Endothelial cell (in vitro differentiated cells): ENCODE data around the gene CCNF. TPM values are rescaled to one million over a fixed set of nuclear protein-coding genes. Genes with fewer than 3 reads are reported as not detected.

Experiments
- DNase-seq: peaks from one replicate; pipeline ENCODE4 v3.0.0; 2021; ENCODE audit warnings: low spot score
- H3K27ac Mint-ChIP-seq: one replicate; pipeline ENCODE4 v1.8.0; 2021; ENCODE audit warnings: mixed read lengths, inconsistent platforms; ENCODE audit not compliant: unreplicated experiment
- H3K27me3 Mint-ChIP-seq: one replicate; pipeline ENCODE4 v1.8.0; 2021; ENCODE audit warnings: mild to moderate bottlenecking, moderate library complexity, mixed read lengths, inconsistent platforms; ENCODE audit not compliant: unreplicated experiment
- H3K36me3 Mint-ChIP-seq: one replicate; pipeline ENCODE4 v1.8.0; 2021; ENCODE audit warnings: mild to moderate bottlenecking, low read depth, mixed read lengths, inconsistent platforms; ENCODE audit not compliant: unreplicated experiment
- H3K4me1 Mint-ChIP-seq: one replicate; pipeline ENCODE4 v1.8.0; 2021; ENCODE audit warnings: mild to moderate bottlenecking, mixed read lengths, inconsistent platforms; ENCODE audit not compliant: unreplicated experiment
- H3K4me3 Mint-ChIP-seq: one replicate; pipeline ENCODE4 v1.8.0; 2021; ENCODE audit warnings: mild to moderate bottlenecking, mixed read lengths, inconsistent platforms; ENCODE audit not compliant: unreplicated experiment
- H3K9me3 Mint-ChIP-seq: one replicate; pipeline ENCODE4 v1.8.0; 2021; ENCODE audit warnings: mixed read lengths, inconsistent platforms; ENCODE audit not compliant: unreplicated experiment
- CTCF ChIP-seq: fragments of 200-600 bp; sonication (generic); IDR thresholded peaks from one replicate; pipeline ENCODE4 v1.5.0; 2021; ENCODE audit warnings: antibody characterized with exemption; ENCODE audit not compliant: unreplicated experiment
- total RNA-seq: library from RNA; stranded (reverse); fragmentation: NEBNext Ultra II Directional; extraction: Animal tissue kit (Norgen Biotek cat#: 25700); gene quantifications from one replicate; pipeline ENCODE4 v1.2.1, GENCODE V29; 2021; ENCODE audit not compliant: unreplicated experiment

CCNF gene
- total RNA-seq, 1 donor from 2014 or later = 30.2 TPM

- Mint-ChIP-seq H3K4me1 (peaks cover 7% of the 10 kb centered on the region), H3K27me3 (peaks cover 32% of the 10 kb centered on the region), H3K9me3 (no peaks in the 10 kb centered on the region), H3K4me3 (no peak overlapping the region), H3K36me3 (no peaks in the 10 kb centered on the region), H3K27ac (no peak overlapping the region)
- DNase-seq = no peak
- TF ChIP-seq CTCF = no peak
These were observed 42.6 kb downstream of the CCNF start for GRCh38 chr16:2471653-2472487.

DNA sequence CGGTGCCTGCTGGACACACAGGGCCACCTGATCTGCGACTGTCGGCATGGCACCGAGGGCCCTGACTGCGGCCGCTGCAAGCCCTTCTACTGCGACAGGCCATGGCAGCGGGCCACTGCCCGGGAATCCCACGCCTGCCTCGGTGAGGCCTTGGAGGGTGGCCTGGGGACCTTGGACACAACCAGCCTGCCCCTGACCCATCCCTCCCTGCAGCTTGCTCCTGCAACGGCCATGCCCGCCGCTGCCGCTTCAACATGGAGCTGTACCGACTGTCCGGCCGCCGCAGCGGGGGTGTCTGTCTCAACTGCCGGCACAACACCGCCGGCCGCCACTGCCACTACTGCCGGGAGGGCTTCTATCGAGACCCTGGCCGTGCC is 43.2 kb downstream of the CCNF start:
- peaks cover 7% of the 10 kb centered on the region for H3K4me1 Mint-ChIP-seq
- no peak overlapping the region for H3K4me3 Mint-ChIP-seq
- no peak overlapping the region for H3K27ac Mint-ChIP-seq
- peaks cover 32% of the 10 kb centered on the region for H3K27me3 Mint-ChIP-seq
- H3K9me3 Mint-ChIP-seq = no peaks in the 10 kb centered on the region
- no peak for DNase-seq
- no peaks in the 10 kb centered on the region for H3K36me3 Mint-ChIP-seq
- no peak for TF ChIP-seq CTCF

DNA sequence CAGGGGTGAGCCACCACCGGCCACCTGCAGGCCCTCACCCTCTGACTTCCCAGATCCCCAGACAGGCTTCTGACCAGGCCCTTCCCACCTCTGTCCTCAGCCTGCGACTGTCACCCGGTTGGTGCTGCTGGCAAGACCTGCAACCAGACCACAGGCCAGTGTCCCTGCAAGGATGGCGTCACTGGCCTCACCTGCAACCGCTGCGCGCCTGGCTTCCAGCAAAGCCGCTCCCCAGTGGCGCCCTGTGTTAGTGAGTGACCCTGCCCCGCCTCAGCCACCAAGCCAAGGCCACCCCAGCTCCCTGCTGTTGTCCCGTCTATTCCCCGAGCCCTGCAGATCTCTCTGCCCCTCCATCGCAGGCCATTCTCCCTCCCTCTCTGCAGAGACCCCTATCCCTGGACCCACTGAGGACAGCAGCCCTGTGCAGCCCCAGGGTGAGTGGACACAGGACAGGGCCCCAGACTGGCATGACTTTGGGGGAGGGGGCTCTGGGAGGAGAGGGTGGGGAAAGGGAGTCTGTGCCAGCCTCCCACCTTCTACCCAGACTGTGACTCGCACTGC is 43.7 kb downstream of the CCNF start:
- no peak overlapping the region for H3K4me3 Mint-ChIP-seq
- peak overlapping the region; percentile 61 for H3K27ac Mint-ChIP-seq
- H3K27me3 Mint-ChIP-seq = peaks cover 34% of the 10 kb centered on the region
- TF ChIP-seq CTCF = no peak
- peaks cover 7% of the 10 kb centered on the region for H3K4me1 Mint-ChIP-seq
- no peaks in the 10 kb centered on the region for H3K36me3 Mint-ChIP-seq
- DNase-seq = no peak
- H3K9me3 Mint-ChIP-seq = no peaks in the 10 kb centered on the region

DNA sequence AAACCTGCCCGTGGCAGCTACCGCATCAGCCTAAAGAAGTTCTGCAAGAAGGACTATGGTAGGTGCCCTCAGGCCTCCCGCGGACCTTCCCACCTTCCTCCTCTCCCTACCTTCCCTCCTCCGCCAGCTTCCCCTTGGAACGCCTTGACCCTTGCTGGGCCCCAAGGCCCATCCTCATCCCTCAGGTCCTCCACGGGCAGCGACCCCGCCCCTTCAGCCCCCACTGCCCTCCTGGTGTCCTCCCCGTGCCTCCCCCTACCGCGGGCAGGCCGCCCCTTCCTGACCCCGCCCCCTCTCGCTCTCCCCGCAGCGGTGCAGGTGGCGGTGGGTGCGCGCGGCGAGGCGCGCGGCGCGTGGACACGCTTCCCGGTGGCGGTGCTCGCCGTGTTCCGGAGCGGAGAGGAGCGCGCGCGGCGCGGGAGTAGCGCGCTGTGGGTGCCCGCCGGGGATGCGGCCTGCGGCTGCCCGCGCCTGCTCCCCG is 44.2 kb downstream of the CCNF start:
- Mint-ChIP-seq H3K9me3 (no peaks in the 10 kb centered on the region), H3K27ac (no peak overlapping the region), H3K4me3 (no peak overlapping the region), H3K36me3 (no peaks in the 10 kb centered on the region), H3K4me1 (peaks cover 7% of the 10 kb centered on the region), H3K27me3 (peaks cover 37% of the 10 kb centered on the region)
- DNase-seq = no peak
- TF ChIP-seq CTCF = no peak
